Rectal smooth muscle tissue (tissue), 1 donor: ENCODE measurements around the gene DAW1.

Experiments used
- H3K27ac ChIP-seq: one replicate; pipeline ENCODE4 v1.7.0; 2013; ENCODE audit warnings: low read depth, low read length, inconsistent platforms
- H3K27me3 ChIP-seq: one replicate; pipeline ENCODE4 v1.7.0; 2013; ENCODE audit warnings: low read length; ENCODE audit not compliant: control insufficient read depth, insufficient read depth
- H3K36me3 ChIP-seq: one replicate; pipeline ENCODE4 v1.7.0; 2013; ENCODE audit warnings: low read length; ENCODE audit not compliant: control insufficient read depth, insufficient read depth
- H3K4me1 ChIP-seq: one replicate; pipeline ENCODE4 v1.7.0; 2013; ENCODE audit warnings: low read length; ENCODE audit not compliant: control insufficient read depth, insufficient read depth
- H3K4me3 ChIP-seq: one replicate; pipeline ENCODE4 v1.7.0; 2013; ENCODE audit warnings: low read length
- H3K9ac ChIP-seq: one replicate; pipeline ENCODE4 v1.7.0; 2013; ENCODE audit warnings: low read length

DAW1 gene

DNA sequence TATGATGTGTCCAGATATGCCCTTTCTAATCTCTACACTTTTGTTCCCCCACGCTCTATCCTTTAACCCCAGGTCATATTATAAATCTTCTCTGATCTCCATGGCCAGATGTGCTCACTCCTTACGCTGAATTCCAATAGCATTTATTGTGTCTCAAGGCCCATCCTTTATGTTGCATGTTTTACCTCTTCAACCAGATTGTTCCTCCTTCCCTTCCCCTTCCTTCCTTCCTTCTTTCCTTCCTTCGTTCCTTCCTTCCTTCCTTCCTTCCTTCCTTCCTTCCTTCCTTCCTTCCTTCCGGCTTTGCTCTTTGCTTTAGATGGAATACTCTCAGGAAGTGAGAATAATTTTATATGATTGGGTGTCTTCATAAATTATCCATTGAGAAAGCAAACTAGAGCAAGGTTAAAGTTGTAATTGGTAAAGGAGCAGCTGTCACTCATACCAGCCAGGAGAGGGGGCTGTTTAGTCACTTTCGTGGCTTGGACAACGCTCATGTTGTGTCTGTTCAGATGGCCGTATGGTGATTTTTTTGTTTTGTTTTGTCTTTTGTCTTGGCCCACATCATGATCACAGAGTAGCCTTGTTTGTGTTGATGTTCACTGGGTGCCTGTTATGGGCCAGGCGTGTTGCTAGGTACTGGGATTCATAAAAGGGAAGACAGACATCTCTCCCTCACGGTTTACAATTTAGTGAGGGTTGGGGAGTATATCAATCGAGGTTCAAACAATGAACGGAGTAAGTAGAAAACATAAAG lies 68.0 kb downstream of the DAW1 start:
- Histone ChIP-seq H3K36me3 (no peaks in the 10 kb centered on the region), H3K27me3 (no peaks in the 10 kb centered on the region), H3K9ac (no peak overlapping the region), H3K4me1 (no peaks in the 10 kb centered on the region), H3K4me3 (no peak overlapping the region), H3K27ac (no peak overlapping the region)

- Histone ChIP-seq H3K9ac (no peak overlapping the region), H3K27me3 (no peaks in the 10 kb centered on the region), H3K27ac (no peak overlapping the region), H3K4me3 (no peak overlapping the region), H3K4me1 (no peaks in the 10 kb centered on the region), H3K36me3 (no peaks in the 10 kb centered on the region)
Observed at GRCh38 chr2:227942021-227942420, 70.6 kb downstream of the DAW1 start.

DNA sequence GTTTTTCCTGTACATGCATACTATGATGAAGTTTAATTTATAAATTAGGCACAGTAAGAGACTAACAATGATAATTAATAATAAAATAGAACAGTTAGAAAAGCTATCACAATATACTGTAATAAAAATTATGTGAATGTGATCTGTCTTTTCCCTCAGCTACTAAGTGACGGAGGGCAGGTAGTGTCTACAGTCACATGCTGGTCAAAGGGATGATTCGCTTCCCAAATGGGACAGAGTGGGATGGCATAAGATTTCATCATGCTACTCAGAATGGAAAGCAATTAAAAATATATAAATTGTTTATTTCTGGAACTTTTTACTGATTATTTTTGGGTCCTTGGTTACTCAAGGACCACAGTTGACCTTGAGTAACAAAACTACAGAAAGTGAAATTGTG lies 71.5 kb downstream of the DAW1 start:
- no peak overlapping the region for H3K27ac ChIP-seq
- H3K27me3 ChIP-seq, result no peaks in the 10 kb centered on the region
- H3K9ac ChIP-seq, result no peak overlapping the region

DNA sequence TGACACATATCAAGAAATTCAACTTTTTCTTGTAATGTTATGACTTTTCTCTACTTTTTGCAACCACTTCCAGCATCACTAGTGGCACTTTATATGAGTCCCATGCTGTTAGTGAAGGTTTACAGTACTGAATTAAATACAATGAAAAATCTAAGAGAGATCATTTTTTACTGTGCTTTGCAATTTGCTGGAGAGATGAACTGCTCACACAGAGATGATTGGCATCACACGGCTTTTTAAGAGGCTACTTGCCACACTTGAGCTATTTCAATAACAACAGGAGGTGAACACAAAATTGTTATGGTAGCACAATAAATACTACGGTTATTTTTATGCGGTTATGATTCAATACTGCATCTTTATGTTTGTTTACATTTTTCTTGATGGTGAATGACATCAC lies 88.9 kb downstream of the DAW1 start:
- Histone ChIP-seq H3K27ac (no peak overlapping the region), H3K9ac (no peak overlapping the region), H3K4me3 (no peak overlapping the region), H3K27me3 (no peaks in the 10 kb centered on the region), H3K36me3 (no peaks in the 10 kb centered on the region), H3K4me1 (no peaks in the 10 kb centered on the region)

More for the DNA sequence above, 71.5 kb downstream of the DAW1 start:
- Histone ChIP-seq H3K4me3 (no peak overlapping the region), H3K4me1 (no peaks in the 10 kb centered on the region), H3K36me3 (no peaks in the 10 kb centered on the region)

- no peaks in the 10 kb centered on the region for H3K27me3 ChIP-seq
- H3K9ac ChIP-seq, result no peak overlapping the region
- no peak overlapping the region for H3K4me3 ChIP-seq
Observed at GRCh38 chr2:227971619-227972230, 100.3 kb downstream of the DAW1 start.

GRCh38 chr2:227973241-227973640 lies 101.8 kb downstream of the DAW1 start:
- no peaks in the 10 kb centered on the region for H3K27me3 ChIP-seq
- no peak overlapping the region for H3K4me3 ChIP-seq
- H3K36me3 ChIP-seq, result no peaks in the 10 kb centered on the region
- no peak overlapping the region for H3K9ac ChIP-seq
- no peak overlapping the region for H3K27ac ChIP-seq
- H3K4me1 ChIP-seq, result no peaks in the 10 kb centered on the region

More at GRCh38 chr2:227971619-227972230, 100.3 kb downstream of the DAW1 start:
- H3K27ac ChIP-seq, result no peak overlapping the region
- H3K4me1 ChIP-seq, result no peaks in the 10 kb centered on the region
- no peaks in the 10 kb centered on the region for H3K36me3 ChIP-seq
